Measurements from ENCODE around the gene MACROD1. TPM values are rescaled to one million over a fixed set of nuclear protein-coding genes. Genes with fewer than 3 reads are reported as not detected.

The MACROD1 gene
- polyA plus RNA-seq, 4 donors: 13.1 to 137 (median 17.8) TPM

DNA sequence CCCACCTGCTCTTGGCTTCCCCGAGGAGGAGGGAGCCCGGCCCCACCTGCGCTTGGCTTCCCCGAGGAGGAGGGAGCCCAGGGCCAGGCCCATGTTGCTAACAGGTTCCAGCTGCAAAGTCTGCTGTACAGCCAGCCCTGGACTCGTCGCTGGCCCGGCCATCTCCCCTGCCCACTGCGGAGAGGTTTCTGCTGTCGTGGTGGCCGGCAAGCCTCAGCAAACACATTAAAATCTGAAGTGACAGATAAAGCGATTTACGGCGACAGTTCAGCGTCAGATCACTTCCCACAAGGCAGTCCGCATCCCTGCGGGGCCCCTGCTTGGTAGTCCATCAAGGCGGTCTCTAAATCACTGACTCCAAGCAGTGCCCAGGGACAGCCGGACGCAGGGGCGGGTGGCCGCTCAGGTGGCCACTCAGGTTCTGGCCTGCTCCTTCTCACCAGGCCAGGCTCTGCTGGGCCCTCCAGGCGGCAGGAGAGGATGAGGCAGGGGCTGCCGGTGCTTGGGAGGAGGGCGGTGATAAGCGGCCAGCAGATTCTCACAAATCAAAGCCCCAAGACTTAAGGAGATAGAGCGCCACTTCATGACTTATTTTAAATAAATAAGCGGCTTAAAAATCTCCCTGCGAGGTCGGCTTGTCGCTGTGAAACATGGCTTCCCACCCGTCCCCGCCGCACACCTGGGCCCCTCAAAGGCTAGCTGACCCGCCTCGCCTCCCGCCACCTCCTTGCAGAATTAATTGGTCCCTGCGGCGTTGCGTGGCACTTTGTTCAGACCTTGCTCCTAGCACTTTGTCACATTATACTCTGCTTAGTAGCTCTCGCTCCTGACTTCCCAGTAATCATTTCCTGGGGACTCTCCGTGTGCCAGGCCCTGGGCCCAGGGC, 21.1 kb downstream of the MACROD1 start:
- WGBS, 3 donors: 94 to 96% (median 95%) methylated on average over 41 of the region's 41 CpGs
- no peak overlapping the region for H3K4me3 ChIP-seq (ENCODE audit: low read depth in 1 of 3, low read length in 3 of 3)
- peaks cover 0 to 18% (median 0%) of the 10 kb centered on the region in 3 donors for H3K36me3 ChIP-seq (ENCODE audit: control insufficient read depth in 3 of 3, insufficient read depth in 2 of 3, low read depth in 1 of 3, low read length in 3 of 3)
- H3K27ac ChIP-seq (ENCODE audit: low read depth in 1 of 3, low read length in 2 of 3): no peak overlapping the region
- DNase-seq (no peak), FAIRE-seq (no peak)
- H3K27me3 ChIP-seq (ENCODE audit: control insufficient read depth in 3 of 3, insufficient read depth in 3 of 3, low read length in 3 of 3): no peaks in the 10 kb centered on the region
- H3K9me3 ChIP-seq (ENCODE audit: control insufficient read depth in 2 of 2, insufficient read depth in 1 of 2, low read depth in 1 of 2, low read length in 1 of 2): no peaks in the 10 kb centered on the region
- H3K4me1 ChIP-seq (ENCODE audit: control insufficient read depth in 3 of 3, insufficient read depth in 2 of 3, low read depth in 1 of 3, low read length in 2 of 3): peaks cover 0 to 5% (median 0%) of the 10 kb centered on the region in 3 donors

- Histone ChIP-seq H3K9me3 (ENCODE audit: control insufficient read depth in 2 of 2, insufficient read depth in 1 of 2, low read depth in 1 of 2, low read length in 1 of 2) (no peaks in the 10 kb centered on the region), H3K36me3 (ENCODE audit: control insufficient read depth in 3 of 3, insufficient read depth in 2 of 3, low read depth in 1 of 3, low read length in 3 of 3) (peaks cover 0 to 14% (median 0%) of the 10 kb centered on the region in 3 donors), H3K27ac (ENCODE audit: low read depth in 1 of 3, low read length in 2 of 3) (no peak overlapping the region), H3K4me3 (ENCODE audit: low read depth in 1 of 3, low read length in 3 of 3) (no peak overlapping the region), H3K4me1 (ENCODE audit: control insufficient read depth in 3 of 3, insufficient read depth in 2 of 3, low read depth in 1 of 3, low read length in 2 of 3) (no peaks in the 10 kb centered on the region), H3K27me3 (ENCODE audit: control insufficient read depth in 3 of 3, insufficient read depth in 3 of 3, low read length in 3 of 3) (no peaks in the 10 kb centered on the region)
- no peak for DNase-seq
- no peak for FAIRE-seq
- WGBS, 3 donors: 84 to 93% (median 91%) methylated on average over 21 of the region's 21 CpGs
Measured at GRCh38 chr11:64141081-64141783, 24.7 kb downstream of the MACROD1 start.

GRCh38 chr11:64140082-64140481, 25.8 kb downstream of the MACROD1 start:
- no peaks in the 10 kb centered on the region for H3K4me1 ChIP-seq (ENCODE audit: control insufficient read depth in 3 of 3, insufficient read depth in 2 of 3, low read depth in 1 of 3, low read length in 2 of 3)
- no peak for DNase-seq
- FAIRE-seq: no peak
- no peaks in the 10 kb centered on the region for H3K9me3 ChIP-seq (ENCODE audit: control insufficient read depth in 2 of 2, insufficient read depth in 1 of 2, low read depth in 1 of 2, low read length in 1 of 2)
- WGBS, 3 donors: 91 to 95% (median 92%) methylated on average over 8 of the region's 8 CpGs
- H3K27me3 ChIP-seq (ENCODE audit: control insufficient read depth in 3 of 3, insufficient read depth in 3 of 3, low read length in 3 of 3): no peaks in the 10 kb centered on the region
- H3K27ac ChIP-seq (ENCODE audit: low read depth in 1 of 3, low read length in 2 of 3): no peak overlapping the region
- no peak overlapping the region for H3K4me3 ChIP-seq (ENCODE audit: low read depth in 1 of 3, low read length in 3 of 3)
- peaks cover 0 to 13% (median 0%) of the 10 kb centered on the region in 3 donors for H3K36me3 ChIP-seq (ENCODE audit: control insufficient read depth in 3 of 3, insufficient read depth in 2 of 3, low read depth in 1 of 3, low read length in 3 of 3)

DNA sequence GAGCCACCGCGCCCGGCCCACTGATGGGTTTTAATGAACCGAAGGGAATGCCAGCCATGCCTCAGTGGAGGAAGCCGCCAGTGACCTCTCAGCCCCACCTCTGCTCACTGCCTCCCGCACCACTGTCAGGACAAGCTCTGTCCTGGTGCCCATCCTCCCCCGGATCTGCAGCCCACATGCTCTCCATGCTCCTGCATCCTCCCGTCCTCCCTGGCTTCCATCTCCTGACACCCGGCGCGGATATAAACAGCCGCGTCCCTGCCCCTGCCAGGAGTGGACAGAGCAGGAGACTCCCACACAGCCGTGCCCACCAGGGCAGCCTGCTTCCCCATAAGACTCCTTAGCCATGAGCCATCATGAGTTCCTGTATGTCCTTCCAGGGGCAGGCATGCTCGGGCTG, 26.9 kb downstream of the MACROD1 start:
- 87 to 95% (median 93%) methylated on average over 15 of the region's 15 CpGs for WGBS, 3 donors
- DNase-seq (no peak), FAIRE-seq (no peak)
- Histone ChIP-seq H3K27me3 (ENCODE audit: control insufficient read depth in 3 of 3, insufficient read depth in 3 of 3, low read length in 3 of 3) (no peaks in the 10 kb centered on the region), H3K36me3 (ENCODE audit: control insufficient read depth in 3 of 3, insufficient read depth in 2 of 3, low read depth in 1 of 3, low read length in 3 of 3) (peaks cover 0 to 8% (median 0%) of the 10 kb centered on the region in 3 donors), H3K9me3 (ENCODE audit: control insufficient read depth in 2 of 2, insufficient read depth in 1 of 2, low read depth in 1 of 2, low read length in 1 of 2) (no peaks in the 10 kb centered on the region), H3K4me1 (ENCODE audit: control insufficient read depth in 3 of 3, insufficient read depth in 2 of 3, low read depth in 1 of 3, low read length in 2 of 3) (no peaks in the 10 kb centered on the region), H3K4me3 (ENCODE audit: low read depth in 1 of 3, low read length in 3 of 3) (no peak overlapping the region), H3K27ac (ENCODE audit: low read depth in 1 of 3, low read length in 2 of 3) (no peak overlapping the region)

- WGBS, 3 donors: 84 to 88% (median 86%) methylated on average over 16 of the region's 16 CpGs
- FAIRE-seq: no peak
- peaks cover 0 to 8% (median 0%) of the 10 kb centered on the region in 3 donors for H3K36me3 ChIP-seq (ENCODE audit: control insufficient read depth in 3 of 3, insufficient read depth in 2 of 3, low read depth in 1 of 3, low read length in 3 of 3)
Measured at GRCh38 chr11:64138398-64138797, 27.5 kb downstream of the MACROD1 start.

DNA sequence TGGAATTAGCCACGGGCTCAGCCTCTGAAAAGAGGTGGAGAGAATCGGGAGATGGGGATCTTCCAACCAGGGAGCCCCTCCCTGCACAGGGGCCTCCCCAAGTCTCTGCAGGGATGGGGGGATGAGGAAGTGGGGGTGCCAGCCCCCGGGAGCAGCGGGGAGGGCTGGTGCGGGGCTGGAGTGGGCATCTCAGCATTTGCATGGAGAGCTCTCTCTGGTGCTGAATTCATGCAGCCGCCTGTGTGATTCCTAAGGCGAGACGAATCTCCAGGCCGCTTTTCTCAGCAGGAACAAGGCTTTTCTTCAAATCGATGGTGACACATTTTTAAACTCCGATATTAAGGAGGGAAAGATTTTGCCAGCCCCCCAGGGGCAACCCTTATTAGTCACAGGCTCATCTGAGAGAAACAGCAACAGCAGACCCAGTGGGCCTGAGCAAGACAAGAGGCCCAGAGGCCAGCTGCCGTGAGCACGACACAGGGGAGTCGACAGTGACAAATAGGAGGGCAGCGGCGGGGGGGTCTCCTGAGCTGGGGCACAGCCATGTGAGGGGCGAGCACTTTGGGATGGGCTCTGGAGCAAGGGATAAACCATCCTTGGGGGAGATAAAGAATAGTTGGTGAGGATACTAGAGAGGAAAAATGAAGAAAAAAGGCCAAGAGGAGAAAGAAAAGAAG, 29.0 kb downstream of the MACROD1 start:
- FAIRE-seq: no peak
- Histone ChIP-seq H3K36me3 (ENCODE audit: control insufficient read depth in 3 of 3, insufficient read depth in 2 of 3, low read depth in 1 of 3, low read length in 3 of 3) (peaks cover 0 to 15% (median 0%) of the 10 kb centered on the region in 3 donors), H3K9me3 (ENCODE audit: control insufficient read depth in 2 of 2, insufficient read depth in 1 of 2, low read depth in 1 of 2, low read length in 1 of 2) (no peaks in the 10 kb centered on the region), H3K4me3 (ENCODE audit: low read depth in 1 of 3, low read length in 3 of 3) (no peak overlapping the region), H3K4me1 (ENCODE audit: control insufficient read depth in 3 of 3, insufficient read depth in 2 of 3, low read depth in 1 of 3, low read length in 2 of 3) (peaks cover 0 to 5% (median 0%) of the 10 kb centered on the region in 3 donors), H3K27ac (ENCODE audit: low read depth in 1 of 3, low read length in 2 of 3) (no peak overlapping the region), H3K27me3 (ENCODE audit: control insufficient read depth in 3 of 3, insufficient read depth in 3 of 3, low read length in 3 of 3) (no peaks in the 10 kb centered on the region)
- no peak for DNase-seq
- 79 to 91% (median 87%) methylated on average over 17 of the region's 17 CpGs for WGBS, 3 donors

More at GRCh38 chr11:64138398-64138797, 27.5 kb downstream of the MACROD1 start:
- no peak overlapping the region for H3K4me3 ChIP-seq (ENCODE audit: low read depth in 1 of 3, low read length in 3 of 3)
- no peaks in the 10 kb centered on the region for H3K9me3 ChIP-seq (ENCODE audit: control insufficient read depth in 2 of 2, insufficient read depth in 1 of 2, low read depth in 1 of 2, low read length in 1 of 2)
- H3K4me1 ChIP-seq (ENCODE audit: control insufficient read depth in 3 of 3, insufficient read depth in 2 of 3, low read depth in 1 of 3, low read length in 2 of 3): no peaks in the 10 kb centered on the region
- DNase-seq: no peak
- no peak overlapping the region for H3K27ac ChIP-seq (ENCODE audit: low read depth in 1 of 3, low read length in 2 of 3)
- H3K27me3 ChIP-seq (ENCODE audit: control insufficient read depth in 3 of 3, insufficient read depth in 3 of 3, low read length in 3 of 3): no peaks in the 10 kb centered on the region

DNA sequence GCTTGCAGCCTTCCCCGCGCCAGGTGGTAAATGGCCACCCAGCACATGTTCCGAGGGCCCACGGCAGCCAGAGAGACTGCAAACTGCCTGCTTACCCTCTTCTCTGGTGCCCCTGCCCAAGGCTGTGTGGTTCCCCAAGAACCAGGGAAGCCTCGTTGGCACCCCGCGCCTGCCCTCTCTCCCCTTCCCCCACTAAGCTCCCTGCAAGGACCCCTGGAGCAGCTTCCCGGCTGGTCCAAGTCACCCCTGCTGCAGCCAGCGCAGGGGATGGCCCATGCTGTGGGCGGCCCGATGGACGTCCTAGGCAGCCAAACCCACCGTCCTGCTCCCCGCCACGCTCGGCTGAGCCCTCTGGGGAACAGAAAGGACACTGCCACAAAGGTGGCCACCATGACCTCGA, 30.2 kb downstream of the MACROD1 start:
- H3K9me3 ChIP-seq (ENCODE audit: control insufficient read depth in 2 of 2, insufficient read depth in 1 of 2, low read depth in 1 of 2, low read length in 1 of 2): no peaks in the 10 kb centered on the region
- H3K36me3 ChIP-seq (ENCODE audit: control insufficient read depth in 3 of 3, insufficient read depth in 2 of 3, low read depth in 1 of 3, low read length in 3 of 3): peaks cover 0 to 15% (median 0%) of the 10 kb centered on the region in 3 donors
- H3K4me1 ChIP-seq (ENCODE audit: control insufficient read depth in 3 of 3, insufficient read depth in 2 of 3, low read depth in 1 of 3, low read length in 2 of 3): peaks cover 0 to 14% (median 0%) of the 10 kb centered on the region in 3 donors
- H3K27ac ChIP-seq (ENCODE audit: low read depth in 1 of 3, low read length in 2 of 3): no peak overlapping the region
- WGBS, 3 donors: 90 to 97% (median 90%) methylated on average over 16 to 17 of the region's 17 CpGs
- H3K27me3 ChIP-seq (ENCODE audit: control insufficient read depth in 3 of 3, insufficient read depth in 3 of 3, low read length in 3 of 3): no peaks in the 10 kb centered on the region
- no peak for FAIRE-seq
- no peak for DNase-seq
- no peak overlapping the region for H3K4me3 ChIP-seq (ENCODE audit: low read depth in 1 of 3, low read length in 3 of 3)

DNA sequence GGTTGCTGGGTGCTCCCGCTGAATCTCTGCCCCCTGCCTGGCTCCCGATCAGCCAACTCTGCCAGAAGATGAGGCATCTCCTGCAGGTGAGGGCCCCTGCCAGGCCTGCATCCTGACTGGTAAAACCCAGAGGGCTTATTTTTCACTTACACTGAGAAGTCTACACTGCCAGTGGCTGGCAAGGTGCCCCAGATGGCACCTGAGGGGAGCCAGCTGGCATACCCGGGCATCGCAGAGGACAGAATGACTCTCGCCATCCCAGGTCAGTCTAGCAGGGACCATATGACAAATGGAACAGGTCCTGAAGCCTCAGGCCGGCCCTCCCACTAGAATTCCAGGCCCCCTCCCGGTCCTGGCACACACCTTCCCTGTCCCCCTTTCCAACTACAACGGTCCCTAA, 30.9 kb downstream of the MACROD1 start:
- no peaks in the 10 kb centered on the region for H3K9me3 ChIP-seq (ENCODE audit: control insufficient read depth in 2 of 2, insufficient read depth in 1 of 2, low read depth in 1 of 2, low read length in 1 of 2)
- 89 to 92% (median 91%) methylated on average over 8 of the region's 8 CpGs for WGBS, 3 donors

More for the DNA sequence above, 30.9 kb downstream of the MACROD1 start:
- FAIRE-seq: no peak
- peaks cover 0 to 15% (median 0%) of the 10 kb centered on the region in 3 donors for H3K36me3 ChIP-seq (ENCODE audit: control insufficient read depth in 3 of 3, insufficient read depth in 2 of 3, low read depth in 1 of 3, low read length in 3 of 3)
- H3K27ac ChIP-seq (ENCODE audit: low read depth in 1 of 3, low read length in 2 of 3): no peak overlapping the region
- peaks cover 0 to 21% (median 0%) of the 10 kb centered on the region in 3 donors for H3K4me1 ChIP-seq (ENCODE audit: control insufficient read depth in 3 of 3, insufficient read depth in 2 of 3, low read depth in 1 of 3, low read length in 2 of 3)
- H3K4me3 ChIP-seq (ENCODE audit: low read depth in 1 of 3, low read length in 3 of 3): no peak overlapping the region
- DNase-seq: no peak
- no peaks in the 10 kb centered on the region for H3K27me3 ChIP-seq (ENCODE audit: control insufficient read depth in 3 of 3, insufficient read depth in 3 of 3, low read length in 3 of 3)
